HG03571 (cell line): Measurements from ENCODE around the gene HMCN2.
"Not testable (repeated sequence)": the region's sequence is repeated elsewhere in the genome, so short reads cannot be mapped to it uniquely, and the experiment has no call there.

Experiments
- ATAC-seq: cut with Tn5 transposase; IDR thresholded peaks from one replicate; pipeline ENCODE4 v1.9.1; 2021; ENCODE audit not compliant: unreplicated experiment

The HMCN2 gene

DNA sequence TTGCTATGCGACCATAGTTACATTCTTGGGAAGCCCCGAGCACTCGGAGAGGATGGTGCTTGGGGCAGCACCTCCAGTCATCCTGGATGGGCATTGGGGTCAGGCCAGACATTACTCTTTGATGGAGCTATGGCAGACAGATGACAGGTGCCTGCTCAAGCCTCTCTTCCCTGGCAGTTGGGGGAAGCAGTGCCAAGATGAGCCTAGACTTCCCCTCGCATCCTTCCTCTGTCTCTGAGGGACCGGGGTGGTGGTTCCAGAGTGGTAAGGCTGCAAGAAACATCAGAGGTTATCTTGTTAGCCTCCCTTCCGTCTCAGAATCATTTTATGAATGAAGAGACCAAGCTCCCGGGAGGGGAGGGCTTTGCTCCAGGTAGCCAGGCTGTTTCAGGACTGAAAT is 2.8 kb upstream of the HMCN2 start:
- no peak for ATAC-seq

DNA sequence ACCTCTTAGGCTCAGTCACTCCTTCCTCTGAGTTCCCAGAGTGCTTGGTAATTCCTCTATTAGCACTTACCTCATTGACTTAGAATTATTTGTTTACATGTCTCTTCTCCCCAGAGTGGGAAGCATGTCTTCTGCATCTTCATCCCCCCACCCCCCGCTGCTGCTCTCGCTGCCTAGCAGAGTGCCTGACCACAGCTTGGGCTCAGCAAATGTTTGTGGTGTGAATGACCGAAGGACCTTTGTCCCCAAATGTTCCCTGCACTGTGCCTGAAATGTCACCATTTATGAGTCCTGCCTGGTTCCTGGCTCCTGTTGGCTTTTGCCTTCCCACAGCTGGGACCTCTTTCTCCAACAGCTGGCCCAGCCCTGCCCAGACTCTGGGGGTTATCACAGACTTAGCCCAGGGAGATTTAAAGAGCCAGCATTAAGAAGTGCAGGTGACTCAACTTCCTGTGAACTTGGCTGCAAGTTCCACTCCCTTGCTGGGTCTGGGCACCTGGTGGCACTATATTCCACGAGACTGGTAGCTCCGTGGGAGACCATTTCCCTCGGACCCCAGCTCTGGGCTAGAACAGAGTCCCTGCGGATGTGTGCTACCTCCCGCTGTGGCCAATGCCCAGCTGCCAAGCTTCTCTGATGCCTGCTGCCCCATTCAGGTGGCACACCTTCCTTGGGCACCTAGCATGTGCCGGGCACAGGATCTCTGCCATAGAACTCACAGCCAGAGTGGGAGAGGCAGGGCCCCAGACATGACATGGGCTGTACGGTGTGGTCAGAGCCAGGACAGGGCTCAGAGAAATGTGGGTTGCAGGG is 1.8 kb upstream of the HMCN2 start:
- ATAC-seq, result no peak

GRCh38 chr9:130264414-130265350 is 878 bp upstream of the HMCN2 start:
- ATAC-seq, result no peak

GRCh38 chr9:130266236-130267098 is 907 bp downstream of the HMCN2 start:
- no peak for ATAC-seq

- no peak for ATAC-seq
Measured at GRCh38 chr9:130267930-130268329, 2.4 kb downstream of the HMCN2 start.

DNA sequence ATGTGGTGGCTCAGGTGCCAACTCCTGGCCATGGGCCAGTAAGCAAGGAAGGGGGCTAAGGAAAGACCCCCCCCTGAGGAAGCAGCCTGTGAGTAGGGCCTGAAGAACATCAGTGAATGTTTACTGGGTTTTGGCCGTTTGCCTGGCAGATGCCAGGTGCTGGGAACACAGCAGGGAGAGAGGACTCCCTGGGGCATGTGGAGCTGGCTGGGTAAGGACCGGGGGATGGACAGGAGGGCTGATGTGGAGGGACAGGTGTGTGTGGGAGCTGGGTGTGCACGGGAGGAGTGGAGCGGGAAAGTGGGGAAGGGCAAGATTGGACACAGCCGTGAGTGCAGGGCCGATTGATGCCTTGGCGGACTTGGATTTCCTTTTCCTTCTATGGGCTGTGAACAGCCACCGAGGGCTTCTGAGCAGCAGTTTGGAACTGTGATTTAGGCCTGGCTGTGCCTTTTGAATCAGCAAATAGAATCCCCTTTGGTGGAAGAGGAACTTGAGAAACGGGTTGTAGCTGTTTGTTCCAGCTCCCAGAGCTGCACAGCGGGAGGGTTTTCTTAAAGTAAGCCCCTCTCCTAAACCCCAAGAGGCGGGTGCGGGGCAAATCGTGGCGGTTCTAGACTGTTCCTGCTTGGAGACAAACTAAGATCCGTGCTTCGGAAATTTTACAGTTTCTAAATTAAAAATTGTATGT is 3.1 kb downstream of the HMCN2 start:
- no peak for ATAC-seq

DNA sequence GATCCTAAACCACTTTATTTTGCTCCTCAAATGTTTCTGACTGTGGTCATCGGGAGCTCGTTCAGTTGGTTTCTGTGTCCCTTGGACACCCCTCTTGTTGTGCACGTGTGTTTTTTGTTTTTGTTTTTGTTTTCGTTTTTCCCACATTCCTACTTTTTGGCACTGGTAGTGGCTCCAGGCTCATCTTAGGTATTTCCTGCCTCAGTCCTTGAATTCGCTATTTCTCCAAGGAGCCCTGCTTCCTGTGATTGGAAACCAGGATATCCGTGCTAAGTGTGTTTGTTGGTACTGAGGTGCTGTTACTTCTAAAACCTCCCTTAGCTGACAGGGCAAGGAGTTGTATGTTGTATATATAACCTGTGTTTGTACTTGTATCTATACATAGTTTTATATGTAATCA is 5.9 kb downstream of the HMCN2 start:
- ATAC-seq, result no peak

DNA sequence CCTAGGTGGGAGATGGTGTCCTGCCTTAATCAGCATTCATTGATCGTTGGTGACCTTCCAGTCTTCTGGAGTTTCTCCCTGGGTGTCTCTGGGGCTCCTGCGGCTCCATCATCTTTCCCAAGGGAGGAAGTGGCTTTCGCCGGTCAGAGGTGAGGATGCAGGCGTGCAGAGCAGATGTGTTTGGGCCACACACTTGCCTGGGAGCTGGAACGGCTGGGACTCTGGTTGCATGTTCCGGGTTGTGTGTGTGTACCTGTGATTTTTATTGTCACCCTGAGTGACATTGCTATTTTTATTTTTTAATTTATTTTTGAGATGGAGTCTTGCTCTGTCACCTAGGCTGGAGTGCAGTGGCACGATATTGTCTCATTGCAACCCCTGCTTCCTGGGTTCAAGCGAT is 9.6 kb downstream of the HMCN2 start:
- ATAC-seq, result no peak

DNA sequence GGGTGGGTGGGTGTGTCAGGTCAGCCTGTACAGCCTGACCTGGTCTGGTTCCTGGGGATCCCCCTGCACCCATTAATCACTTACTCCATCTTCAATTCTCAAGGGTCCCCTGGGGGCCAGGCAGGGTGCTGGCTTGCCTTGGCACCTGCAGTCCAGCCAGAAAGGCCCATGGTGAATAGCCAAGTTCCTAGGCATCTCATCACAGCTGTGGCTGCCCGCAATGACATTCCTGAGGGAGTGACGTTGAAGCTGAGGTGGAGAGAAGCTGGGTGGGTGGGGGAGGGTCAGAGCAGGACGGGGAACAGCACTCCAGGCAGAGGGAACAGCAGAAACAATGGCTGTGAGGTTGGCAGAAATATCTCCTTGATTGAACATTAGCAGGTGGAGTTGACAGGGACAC is 10.6 kb downstream of the HMCN2 start:
- no peak for ATAC-seq

- no peak for ATAC-seq
Measured at GRCh38 chr9:130276955-130277354, 11.4 kb downstream of the HMCN2 start.

- not testable (repeated sequence) for ATAC-seq
Measured at GRCh38 chr9:130277525-130277924, 12.0 kb downstream of the HMCN2 start.

DNA sequence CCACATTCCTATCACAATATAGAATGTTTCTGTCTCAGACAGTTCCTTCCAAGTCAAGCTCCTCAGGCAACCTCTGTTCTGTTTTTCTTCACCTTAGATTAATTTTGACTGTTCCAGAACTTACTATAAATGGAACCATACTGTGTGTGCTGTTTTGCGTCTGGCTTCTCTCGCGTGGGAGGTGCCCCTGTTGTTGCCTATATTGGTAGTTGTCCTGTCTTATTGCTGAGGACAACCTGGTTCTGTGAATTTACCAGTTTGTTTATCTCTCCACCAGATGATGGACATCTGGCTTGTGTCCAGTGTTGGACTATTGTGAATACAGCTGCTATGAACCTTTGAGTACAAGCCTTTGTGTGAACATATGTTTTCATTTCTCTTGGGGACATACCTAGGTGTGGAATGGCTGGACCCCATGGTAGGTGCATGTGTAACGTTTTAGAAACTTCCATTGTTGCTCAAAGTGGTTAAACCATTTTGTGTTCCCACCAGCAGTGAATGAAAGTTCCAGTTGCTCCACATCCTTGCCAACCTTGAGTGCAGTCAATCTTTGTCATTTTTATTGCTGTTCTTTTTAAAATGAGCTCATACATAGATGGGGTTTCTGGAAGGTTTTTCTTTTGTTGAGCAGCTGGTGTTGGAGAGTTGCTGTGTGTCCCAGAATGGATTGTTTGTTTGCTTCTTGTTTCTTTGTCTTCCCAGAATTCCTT is 18.1 kb downstream of the HMCN2 start:
- no peak for ATAC-seq

GRCh38 chr9:130284249-130284625 is 18.7 kb downstream of the HMCN2 start:
- ATAC-seq, result no peak

- no peak for ATAC-seq
Measured at GRCh38 chr9:130284690-130285089, 19.1 kb downstream of the HMCN2 start.

DNA sequence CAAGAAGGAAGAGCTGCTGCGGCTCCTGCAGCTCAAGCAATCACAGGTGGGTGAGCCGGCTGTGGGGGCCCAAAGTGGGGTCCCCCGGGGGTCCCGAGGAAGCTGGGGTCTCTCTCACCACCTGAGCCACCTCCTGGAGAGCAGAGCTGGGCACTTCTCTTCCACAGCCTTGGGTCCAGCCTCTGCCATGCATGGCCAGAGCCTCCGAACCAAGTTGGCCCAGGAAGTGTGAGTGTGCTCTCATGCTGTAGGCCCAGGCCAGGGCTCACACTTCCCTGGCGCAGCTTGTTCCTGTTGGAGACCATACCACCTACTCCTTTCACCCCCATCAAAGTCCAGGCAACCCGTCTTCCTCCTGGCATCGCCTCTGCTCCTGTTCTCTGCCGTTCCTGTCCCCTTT is 19.7 kb downstream of the HMCN2 start:
- no peak for ATAC-seq

DNA sequence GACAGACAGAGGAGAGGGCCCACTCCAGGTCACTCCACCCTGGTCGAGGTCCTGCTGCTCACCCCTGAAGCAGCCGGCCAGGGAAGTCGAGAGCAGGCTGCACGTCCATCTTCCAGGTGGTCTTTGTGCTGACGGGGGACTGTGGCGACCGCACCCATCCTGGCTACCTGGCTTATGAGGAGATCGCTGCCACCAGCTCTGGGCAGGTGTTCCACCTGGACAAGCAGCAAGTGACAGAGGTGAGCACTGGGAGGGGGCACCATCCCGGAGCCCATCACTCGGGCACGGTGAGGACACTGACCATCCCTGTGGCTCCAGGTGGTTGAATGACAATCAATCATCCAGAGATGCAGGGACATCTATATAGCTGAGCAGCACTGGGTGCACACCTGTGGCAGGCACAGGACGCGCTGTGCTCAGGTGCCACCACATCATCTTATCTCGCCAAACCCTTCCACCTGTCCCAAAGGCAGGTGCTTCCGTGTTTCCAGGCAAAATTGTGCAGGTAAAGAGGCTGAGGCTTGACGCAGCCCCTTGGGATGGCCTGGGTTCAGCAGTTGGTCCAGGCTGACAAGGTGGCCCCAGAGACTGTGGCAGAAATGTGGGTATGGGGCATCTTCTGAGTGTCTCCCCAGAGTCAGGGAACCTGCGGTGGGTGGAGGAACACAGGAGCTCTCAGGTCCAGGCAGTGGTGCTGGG is 20.7 kb downstream of the HMCN2 start:
- no peak for ATAC-seq

GRCh38 chr9:130286781-130287428 is 21.3 kb downstream of the HMCN2 start:
- ATAC-seq, result no peak

GRCh38 chr9:130287736-130288135 is 22.2 kb downstream of the HMCN2 start:
- ATAC-seq, result no peak

DNA sequence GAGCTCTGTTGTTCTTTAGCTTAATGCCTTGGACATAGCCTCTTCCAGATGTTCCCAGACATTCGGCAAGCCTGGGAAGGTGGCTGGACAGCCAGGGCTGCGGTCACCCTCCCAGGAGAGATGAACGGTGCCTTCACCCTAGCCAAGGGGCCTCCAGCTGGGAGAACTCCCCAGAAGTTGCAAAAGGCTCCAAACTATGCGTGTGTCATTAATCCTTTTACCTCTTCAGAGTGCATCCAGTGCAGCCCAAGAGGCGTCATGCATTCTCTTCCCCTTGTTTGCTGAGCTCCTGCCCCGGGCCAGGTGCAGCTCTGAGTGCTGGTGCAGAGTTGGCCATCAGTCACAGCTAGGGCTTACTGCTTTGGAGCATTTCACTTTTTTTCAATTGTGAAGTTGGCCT is 22.8 kb downstream of the HMCN2 start:
- no peak for ATAC-seq
